Neural cell (in vitro differentiated cells): Measurements from ENCODE around the gene CLASP1. TPM values are rescaled to one million over a fixed set of nuclear protein-coding genes. Genes with fewer than 3 reads are reported as not detected.

Experiments
- H2AFZ ChIP-seq: fragments of 200-600, 300-800 bp; sonication (generic), shearing (Covaris generic); 2 replicates; pipeline ENCODE4 v1.6.0; 2014; ENCODE audit warnings: low read depth, mild to moderate bottlenecking, antibody characterized with exemption, low read length, moderate library complexity
- H3F3A ChIP-seq: fragments of 200-600 bp; shearing (Covaris generic); 2 replicates; pipeline ENCODE4 v1.6.1; 2016; ENCODE audit warnings: mild to moderate bottlenecking, moderate library complexity, mixed read lengths, antibody characterized with exemption, low read length; ENCODE audit not compliant: insufficient read depth, poor library complexity, severe bottlenecking
- H3K27ac ChIP-seq: fragments of 200-600, 300-800 bp; sonication (generic), shearing (Covaris generic); 2 replicates; pipeline ENCODE4 v1.5.1; 2014; ENCODE audit warnings: mild to moderate bottlenecking, low read length, moderate library complexity
- H3K27me3 ChIP-seq: fragments of 300-800, 200-600 bp; sonication (generic), shearing (Covaris generic); 2 replicates; pipeline ENCODE4 v1.6.0; 2014; ENCODE audit warnings: mild to moderate bottlenecking, low read depth, low read length, moderate library complexity; ENCODE audit not compliant: insufficient read depth
- H3K36me3 ChIP-seq: fragments of 300-800, 200-600 bp; sonication (generic), shearing (Covaris generic); 2 replicates; pipeline ENCODE4 v1.5.1; 2014; ENCODE audit warnings: mild to moderate bottlenecking, antibody characterized with exemption, low read length, moderate library complexity; ENCODE audit not compliant: insufficient read depth
- H3K4me2 ChIP-seq: fragments of 300-800, 200-600 bp; sonication (generic), shearing (Covaris generic); 2 replicates; pipeline ENCODE4 v1.6.0; 2014; ENCODE audit warnings: mild to moderate bottlenecking, low read length
- H3K4me3 ChIP-seq: fragments of 300-800, 200-600 bp; sonication (generic), shearing (Covaris generic); 2 replicates; pipeline ENCODE4 v1.5.1; 2014; ENCODE audit warnings: mild to moderate bottlenecking, low read length, moderate library complexity
- H3K79me2 ChIP-seq: fragments of 200-600 bp; shearing (Covaris generic); replicated peaks from 2 replicates; pipeline ENCODE4 v1.6.0; 2014; ENCODE audit warnings: mild to moderate bottlenecking, low read length, moderate library complexity; ENCODE audit not compliant: insufficient read depth
- H3K9ac ChIP-seq: fragments of 300-800, 200-600 bp; sonication (generic), shearing (Covaris generic); 2 replicates; pipeline ENCODE4 v1.6.1; 2016; ENCODE audit warnings: mild to moderate bottlenecking, low read length, mixed read lengths
- H3K9me2 ChIP-seq: fragments of 200-600 bp; shearing (Covaris generic); 2 replicates; pipeline ENCODE4 v1.6.1; 2016; ENCODE audit warnings: mild to moderate bottlenecking, low read length, mixed read lengths; ENCODE audit not compliant: insufficient read depth
- H3K9me3 ChIP-seq: fragments of 200-600, 300-800 bp; sonication (generic), shearing (Covaris generic); 2 replicates; pipeline ENCODE4 v1.6.1; 2016; ENCODE audit warnings: mild to moderate bottlenecking, mixed run types, low read length, moderate library complexity, mixed read lengths
- H4K20me1 ChIP-seq: fragments of 200-600 bp; shearing (Covaris generic); 2 replicates; pipeline ENCODE4 v1.6.1; 2016; ENCODE audit warnings: mild to moderate bottlenecking, mixed run types; ENCODE audit not compliant: insufficient read depth
- CTCF ChIP-seq: fragments of 450-650 bp; IDR thresholded peaks from 2 replicates; pipeline ENCODE4 v1.5.1; 2014; ENCODE audit warnings: antibody characterized with exemption, mild to moderate bottlenecking, moderate library complexity; ENCODE audit not compliant: poor library complexity, severe bottlenecking
- EP300 ChIP-seq: fragments of 450-650 bp; conservative IDR thresholded peaks from 2 replicates; pipeline ENCODE4 v1.6.1; 2014; ENCODE audit warnings: antibody characterized with exemption, mild to moderate bottlenecking, moderate library complexity; ENCODE audit not compliant: poor library complexity, severe bottlenecking
- EZH2 ChIP-seq: fragments of 200-600, 300-800 bp; shearing (Covaris generic), sonication (generic); IDR thresholded peaks from 2 replicates; pipeline ENCODE4 v1.6.1; 2014; ENCODE audit warnings: antibody characterized with exemption, low read length, borderline replicate concordance, mild to moderate bottlenecking; ENCODE audit not compliant: insufficient read depth, poor library complexity, severe bottlenecking
- MXI1 ChIP-seq: fragments of 450-650 bp; conservative IDR thresholded peaks from 2 replicates; pipeline ENCODE4 v1.6.1; 2014; ENCODE audit warnings: antibody characterized with exemption, mild to moderate bottlenecking; ENCODE audit not compliant: poor library complexity, severe bottlenecking
- POLR2AphosphoS5 ChIP-seq: IDR thresholded peaks from 2 replicates; pipeline ENCODE4 v1.6.1; 2012
- RAD21 ChIP-seq: fragments of 450-650 bp; conservative IDR thresholded peaks from 2 replicates; pipeline ENCODE4 v1.6.1; 2014; ENCODE audit warnings: antibody characterized with exemption, mild to moderate bottlenecking, moderate library complexity
- REST ChIP-seq: IDR thresholded peaks from 2 replicates; pipeline ENCODE4 v1.6.1; 2012; ENCODE audit warnings: borderline replicate concordance
- SMC3 ChIP-seq: fragments of 450-650 bp; conservative IDR thresholded peaks from 2 replicates; pipeline ENCODE4 v1.6.1; 2014; ENCODE audit warnings: antibody characterized with exemption, mild to moderate bottlenecking, moderate library complexity; ENCODE audit not compliant: poor library complexity
- TAF1 ChIP-seq: IDR thresholded peaks from 2 replicates; pipeline ENCODE4 v1.6.1; 2012; ENCODE audit warnings: low read depth
- polyA plus RNA-seq: library from polyadenylated mRNA; depleted of rRNA; stranded (reverse); fragments of >200 nt; gene quantifications from 2 replicates; pipeline ENCODE4 v1.2.3, GENCODE V29; 2014

Gene CLASP1
- polyA plus RNA-seq, 1 donor from 2014 or later = 41.3 TPM

- H3K9ac ChIP-seq = no peak overlapping the region
- H3F3A ChIP-seq = no peaks in the 10 kb centered on the region
- no peaks in the 10 kb centered on the region for H4K20me1 ChIP-seq
- H3K79me2 ChIP-seq = no peaks in the 10 kb centered on the region
- no peaks in the 10 kb centered on the region for H3K27me3 ChIP-seq
- no peaks in the 10 kb centered on the region for H3K9me2 ChIP-seq
- no peaks in the 10 kb centered on the region for H3K36me3 ChIP-seq
- TF ChIP-seq RAD21 = no peak
- no peak for TF ChIP-seq POLR2AphosphoS5
- no peak for TF ChIP-seq MXI1
- TF ChIP-seq SMC3 = no peak
- no peak for TF ChIP-seq REST
- TF ChIP-seq EP300 = no peak
- no peak for TF ChIP-seq EZH2
- no peak for TF ChIP-seq CTCF
- TF ChIP-seq TAF1 = no peak
- H2AFZ ChIP-seq = no peak overlapping the region
- H3K9me3 ChIP-seq = no peaks in the 10 kb centered on the region
- no peak overlapping the region for H3K4me3 ChIP-seq
- no peak overlapping the region for H3K4me2 ChIP-seq
- no peak overlapping the region for H3K27ac ChIP-seq
Measured at GRCh38 chr2:121321476-121321875, 327.8 kb downstream of the CLASP1 start.

- H4K20me1 ChIP-seq = no peaks in the 10 kb centered on the region
- H2AFZ ChIP-seq = no peak overlapping the region
- H3F3A ChIP-seq = no peaks in the 10 kb centered on the region
- H3K9ac ChIP-seq = no peak overlapping the region
- no peaks in the 10 kb centered on the region for H3K9me3 ChIP-seq
- H3K27ac ChIP-seq = no peak overlapping the region
- no peaks in the 10 kb centered on the region for H3K79me2 ChIP-seq
- H3K9me2 ChIP-seq = no peaks in the 10 kb centered on the region
- no peaks in the 10 kb centered on the region for H3K36me3 ChIP-seq
- no peak overlapping the region for H3K4me2 ChIP-seq
- TF ChIP-seq MXI1 (no peak), TAF1 (no peak), EP300 (no peak), POLR2AphosphoS5 (no peak), CTCF (no peak), RAD21 (no peak), REST (no peak), SMC3 (no peak), EZH2 (no peak)
- no peak overlapping the region for H3K4me3 ChIP-seq
- H3K27me3 ChIP-seq = no peaks in the 10 kb centered on the region
Measured at GRCh38 chr2:121319941-121320340, 329.3 kb downstream of the CLASP1 start.
